RWPE1 (cell line): Measurements from ENCODE around the gene TBC1D4.
"Not testable (repeated sequence)": the region's sequence is repeated elsewhere in the genome, so short reads cannot be mapped to it uniquely, and the experiment has no call there.

Experiments used
- CTCF ChIA-PET: fragments of 350-600 bp; sonication (Branson Sonifier 250); formaldehyde crosslinking; extraction: SDS; loops from one replicate; lab custom pipeline; 2021; lab: Yijun Ruan, JAX
- POLR2A ChIA-PET: fragments of 400-600 bp; formaldehyde crosslinking; extraction: SDS; loops from one replicate; lab custom pipeline; 2020; ENCODE audit warnings: antibody characterized with exemption; ENCODE audit not compliant: low non-redundant PET; lab: Yijun Ruan, JAX
- DNase-seq: peaks from one replicate; pipeline ENCODE4 v3.0.0; 2012; ENCODE audit warnings: low spot score
- H3K27ac ChIP-seq: fragments of 450-650 bp; 2 replicates; pipeline ENCODE4 v1.5.1; 2017
- CTCF ChIP-seq: fragments of 450-650 bp; conservative IDR thresholded peaks from 2 replicates; pipeline ENCODE4 v1.5.1; 2017; ENCODE audit warnings: low read depth, mild to moderate bottlenecking

TBC1D4 gene

DNA sequence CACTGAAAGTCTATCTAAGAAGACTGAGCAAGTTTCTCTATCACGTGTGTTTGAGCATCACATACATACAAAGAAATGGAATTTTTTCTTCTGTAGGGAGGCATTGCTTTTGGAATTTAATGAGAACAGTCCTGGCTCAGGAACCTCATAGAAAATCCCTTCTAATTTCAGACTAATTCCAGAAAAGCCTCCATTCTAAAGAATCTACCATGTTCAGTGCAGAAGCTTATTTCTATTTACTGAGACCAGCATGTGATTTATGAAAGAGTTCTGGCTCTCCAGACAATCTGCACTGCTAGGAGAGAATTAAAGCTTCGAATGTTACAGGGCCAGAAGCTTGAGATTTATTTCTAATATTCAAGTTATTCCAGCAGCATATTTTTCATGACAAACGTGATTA lies 186.8 kb downstream of the TBC1D4 start:
- no peak overlapping the region for H3K27ac ChIP-seq
- no peak for DNase-seq
- ChIA-PET CTCF (no interaction called here), POLR2A (no interaction called here)
- no peak for TF ChIP-seq CTCF

- no peak overlapping the region for H3K27ac ChIP-seq
- no peak for TF ChIP-seq CTCF
- CTCF ChIA-PET = no interaction called here
- no peak for DNase-seq
- POLR2A ChIA-PET = no interaction called here
Measured at GRCh38 chr13:75294110-75294509, 187.9 kb downstream of the TBC1D4 start.

DNA sequence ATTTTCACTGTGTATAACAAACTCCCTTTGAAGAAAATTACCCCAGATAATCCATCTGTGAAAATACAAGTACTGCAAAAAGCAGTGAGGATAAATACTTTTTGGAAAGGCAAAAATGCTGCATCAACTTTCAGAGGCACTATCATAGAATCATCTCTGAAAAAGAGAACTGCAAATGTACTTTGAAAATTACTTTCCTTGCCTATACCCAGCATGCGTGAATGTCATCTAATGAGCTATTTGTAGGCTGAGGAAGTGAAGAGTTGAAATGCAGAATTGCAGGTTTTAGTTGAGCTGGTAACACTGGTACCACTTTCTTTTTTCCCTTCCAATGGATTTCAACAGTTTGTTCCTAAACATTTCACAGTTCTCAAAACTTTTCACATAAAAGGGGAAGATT lies 196.7 kb downstream of the TBC1D4 start:
- TF ChIP-seq CTCF = no peak
- POLR2A ChIA-PET = no interaction called here
- no peak overlapping the region for H3K27ac ChIP-seq
- CTCF ChIA-PET = no interaction called here
- no peak for DNase-seq

GRCh38 chr13:75279834-75280369 lies 202.1 kb downstream of the TBC1D4 start:
- DNase-seq = no peak
- H3K27ac ChIP-seq = no peak overlapping the region
- ChIA-PET POLR2A (no interaction called here), CTCF (interaction anchor here (0.5 kb wide), 1 partner anchor 972 kb away, joined by 3 read pairs; no protein-coding TSS in a partner anchor)
- no peak for TF ChIP-seq CTCF

DNA sequence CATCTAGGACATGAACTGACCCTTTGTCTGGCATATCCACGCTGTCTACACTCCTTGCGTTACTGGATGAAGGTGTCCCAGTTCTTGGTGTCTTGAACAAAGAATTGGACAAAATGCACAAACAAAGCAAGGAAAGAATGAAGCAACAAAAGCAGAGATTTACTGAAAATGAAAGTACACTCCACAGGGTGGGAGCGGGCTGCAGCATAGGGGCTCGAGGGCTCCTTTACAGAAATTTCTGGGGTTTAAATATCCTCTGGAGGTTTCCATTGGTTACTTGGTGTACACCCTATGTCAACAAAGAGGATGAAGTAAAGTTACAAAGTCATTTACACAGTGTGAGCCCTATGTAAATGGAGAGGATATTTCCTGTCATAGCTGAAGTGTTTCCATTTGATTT lies 208.3 kb downstream of the TBC1D4 start:
- DNase-seq, POLR2A ChIA-PET, H3K27ac ChIP-seq: not testable (repeated sequence)
- CTCF ChIA-PET = interaction anchor here (1.2 kb wide), 1 partner anchor 54 kb away, joined by 3 read pairs; no protein-coding TSS in a partner anchor

- DNase-seq = no peak
- H3K27ac ChIP-seq = no peak overlapping the region
- TF ChIP-seq CTCF = no peak
- POLR2A ChIA-PET = no interaction called here
- CTCF ChIA-PET = no interaction called here
Measured at GRCh38 chr13:75271846-75272245, 210.1 kb downstream of the TBC1D4 start.

DNA sequence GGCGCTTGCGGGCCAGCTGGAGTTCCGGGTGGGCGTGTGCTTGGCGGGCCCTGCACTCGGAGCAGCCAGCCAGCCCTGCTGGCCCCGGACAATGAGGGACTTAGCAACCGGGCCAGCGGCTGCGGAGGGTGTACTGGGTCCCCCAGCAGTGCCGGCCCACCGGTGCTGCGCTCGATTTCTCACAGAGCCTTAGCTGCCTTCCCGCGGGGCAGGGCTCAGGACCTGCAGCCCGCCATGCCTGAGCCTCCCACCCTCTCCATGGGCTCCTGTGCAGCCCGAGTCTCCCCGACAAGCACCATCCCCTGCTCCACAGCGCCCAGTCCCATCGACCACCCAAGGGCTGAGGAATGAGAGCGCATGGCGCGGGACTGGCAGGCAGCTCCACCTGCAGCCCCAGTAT lies 213.5 kb downstream of the TBC1D4 start:
- POLR2A ChIA-PET, CTCF ChIA-PET: not testable (repeated sequence)

DNA sequence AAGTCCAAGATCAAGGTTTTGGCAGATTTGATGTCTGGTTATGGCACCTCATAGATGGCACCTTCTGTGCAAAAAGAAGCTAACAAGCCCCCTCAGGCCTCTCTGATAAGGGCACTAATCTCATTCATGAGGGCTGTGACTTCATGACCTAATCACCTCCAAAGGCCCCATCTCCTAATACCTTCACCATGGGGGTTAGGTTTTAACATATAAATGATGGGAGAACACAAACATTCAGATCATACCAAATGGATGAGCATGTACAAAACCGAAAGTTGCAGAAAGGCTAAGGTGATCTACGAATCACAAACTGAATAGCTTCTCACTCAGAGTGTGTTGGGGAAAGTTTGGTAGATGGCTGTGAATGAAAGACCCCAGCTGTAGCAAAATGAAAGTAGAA lies 217.4 kb downstream of the TBC1D4 start:
- ChIA-PET POLR2A (no interaction called here), CTCF (no interaction called here)
- TF ChIP-seq CTCF = no peak
- DNase-seq = no peak
- no peak overlapping the region for H3K27ac ChIP-seq

More for the DNA sequence above, 213.5 kb downstream of the TBC1D4 start:
- H3K27ac ChIP-seq, DNase-seq: not testable (repeated sequence)
